KMS-11 (cell line): ENCODE measurements around the gene DST.

Experiments used
- H2AFZ ChIP-seq: fragments of 200-600 bp; sonication (generic); 2 replicates; pipeline ENCODE4 v1.6.1; 2016; ENCODE audit warnings: antibody characterized with exemption, mixed run types, low read depth
- H3K27ac ChIP-seq: fragments of 200-600 bp; sonication (generic); 2 replicates; pipeline ENCODE4 v1.6.1; 2016; ENCODE audit warnings: mild to moderate bottlenecking, mixed run types
- H3K27me3 ChIP-seq: fragments of 200-600 bp; sonication (generic); 2 replicates; pipeline ENCODE4 v1.6.1; 2017; ENCODE audit warnings: mild to moderate bottlenecking, low read depth, mixed run types, moderate library complexity; ENCODE audit not compliant: insufficient read depth
- H3K36me3 ChIP-seq: fragments of 200-600 bp; sonication (generic); 2 replicates; pipeline ENCODE4 v1.6.1; 2017; ENCODE audit warnings: mild to moderate bottlenecking, mixed run types; ENCODE audit not compliant: insufficient read depth
- H3K4me1 ChIP-seq: fragments of 200-600 bp; sonication (generic); 2 replicates; pipeline ENCODE4 v1.6.1; 2016; ENCODE audit warnings: mild to moderate bottlenecking, low read depth, mixed run types; ENCODE audit not compliant: poor library complexity, severe bottlenecking
- H3K4me2 ChIP-seq: fragments of 200-600 bp; sonication (generic); 2 replicates; pipeline ENCODE4 v1.7.0; 2016; ENCODE audit warnings: mild to moderate bottlenecking, mixed run types
- H3K4me3 ChIP-seq: fragments of 200-600 bp; sonication (generic); IDR thresholded peaks from 2 replicates; pipeline ENCODE4 v1.6.1; 2017; ENCODE audit warnings: low read depth, low read length, mixed read lengths; ENCODE audit not compliant: insufficient read depth
- H3K79me2 ChIP-seq: fragments of 200-600 bp; sonication (generic); 2 replicates; pipeline ENCODE4 v1.6.1; 2016; ENCODE audit warnings: low read depth, mixed run types; ENCODE audit not compliant: insufficient read depth
- H3K9ac ChIP-seq: fragments of 200-600 bp; sonication (generic); 2 replicates; pipeline ENCODE4 v1.6.1; 2016; ENCODE audit warnings: mild to moderate bottlenecking, mixed run types
- H4K20me1 ChIP-seq: fragments of 200-600 bp; sonication (generic); 2 replicates; pipeline ENCODE4 v1.6.1; 2016; ENCODE audit warnings: mild to moderate bottlenecking, mixed run types; ENCODE audit not compliant: insufficient read depth
- CTCF ChIP-seq: fragments of 200-600 bp; sonication (generic); conservative IDR thresholded peaks from 2 replicates; pipeline ENCODE4 v1.6.1; 2017; ENCODE audit warnings: low read depth, mild to moderate bottlenecking, antibody characterized with exemption, low read length, moderate library complexity, mixed read lengths

DST gene

GRCh38 chr6:56419191-56419590 lies 223.5 kb downstream of the DST start:
- Histone ChIP-seq H3K4me3 (no peak overlapping the region), H3K27me3 (no peaks in the 10 kb centered on the region), H2AFZ (no peak overlapping the region), H3K9ac (no peak overlapping the region), H4K20me1 (no peaks in the 10 kb centered on the region), H3K4me2 (no peak overlapping the region), H3K4me1 (no peaks in the 10 kb centered on the region), H3K79me2 (no peaks in the 10 kb centered on the region), H3K27ac (no peak overlapping the region), H3K36me3 (no peaks in the 10 kb centered on the region)
- TF ChIP-seq CTCF: no peak

GRCh38 chr6:56417823-56418222 lies 224.9 kb downstream of the DST start:
- H3K4me2 ChIP-seq: no peak overlapping the region
- H3K9ac ChIP-seq: no peak overlapping the region
- H3K4me3 ChIP-seq: no peak overlapping the region
- no peaks in the 10 kb centered on the region for H3K27me3 ChIP-seq
- no peak for TF ChIP-seq CTCF
- H3K36me3 ChIP-seq: no peaks in the 10 kb centered on the region
- H4K20me1 ChIP-seq: no peaks in the 10 kb centered on the region
- no peaks in the 10 kb centered on the region for H3K79me2 ChIP-seq
- H3K27ac ChIP-seq: no peak overlapping the region
- no peak overlapping the region for H2AFZ ChIP-seq
- H3K4me1 ChIP-seq: no peaks in the 10 kb centered on the region

- H4K20me1 ChIP-seq: no peaks in the 10 kb centered on the region
- H3K4me2 ChIP-seq: no peak overlapping the region
- H3K27me3 ChIP-seq: no peaks in the 10 kb centered on the region
- no peaks in the 10 kb centered on the region for H3K79me2 ChIP-seq
- no peak overlapping the region for H2AFZ ChIP-seq
- H3K27ac ChIP-seq: no peak overlapping the region
- no peaks in the 10 kb centered on the region for H3K4me1 ChIP-seq
- H3K36me3 ChIP-seq: no peaks in the 10 kb centered on the region
- H3K4me3 ChIP-seq: no peak overlapping the region
- no peak overlapping the region for H3K9ac ChIP-seq
- TF ChIP-seq CTCF: no peak
These were observed 226.4 kb downstream of the DST start for GRCh38 chr6:56416247-56416646.

GRCh38 chr6:56408976-56409375 lies 233.7 kb downstream of the DST start:
- no peak overlapping the region for H3K9ac ChIP-seq
- no peak overlapping the region for H3K27ac ChIP-seq
- H3K4me1 ChIP-seq: no peaks in the 10 kb centered on the region
- H3K4me2 ChIP-seq: no peak overlapping the region
- no peak for TF ChIP-seq CTCF
- no peaks in the 10 kb centered on the region for H3K79me2 ChIP-seq
- no peaks in the 10 kb centered on the region for H4K20me1 ChIP-seq
- no peak overlapping the region for H2AFZ ChIP-seq
- no peaks in the 10 kb centered on the region for H3K36me3 ChIP-seq
- no peak overlapping the region for H3K4me3 ChIP-seq
- no peaks in the 10 kb centered on the region for H3K27me3 ChIP-seq
